ENCODE data around the gene KRTAP10-1. TPM values are rescaled to one million over a fixed set of nuclear protein-coding genes. Genes with fewer than 3 reads are reported as not detected.

KRTAP10-1 gene
- total and polyA plus RNA-seq, 2 of the 13 experiments (the other 11 are each of a cell fraction or from before 2014, with no cell fraction given): not detected

DNA sequence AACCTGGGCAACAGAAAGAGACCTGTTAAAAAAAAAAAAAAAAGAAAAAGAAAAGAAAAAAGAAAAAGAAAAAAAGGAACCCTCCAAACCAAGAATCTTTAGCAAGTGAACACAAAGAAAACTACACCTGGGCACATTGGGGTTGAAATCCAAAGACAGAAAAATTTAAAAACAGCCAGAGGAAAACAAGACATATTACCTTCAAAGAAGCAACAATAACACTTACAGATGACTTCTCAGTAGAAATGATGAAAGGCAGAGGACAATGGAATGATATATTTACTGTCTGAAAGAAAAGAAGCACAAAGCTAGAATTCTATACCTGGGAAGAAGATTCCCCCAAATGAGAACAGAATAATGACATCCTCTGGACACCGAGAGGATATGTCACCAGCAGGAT is 2.7 kb upstream of the KRTAP10-1 start:
- Histone ChIP-seq H3K9ac (ENCODE audit: insufficient read depth, low read depth, low read length) (no peak overlapping the region), H3K79me2 (ENCODE audit: insufficient read depth, low read length) (no peaks in the 10 kb centered on the region), H2AFZ (ENCODE audit: low read length) (no peak overlapping the region), H4K20me1 (ENCODE audit: insufficient read depth, low read length) (no peaks in the 10 kb centered on the region), H3K4me2 (ENCODE audit: low read depth, low read length) (no peak overlapping the region), H3K36me3 (replicated peaks in 1 of 2; ENCODE audit: control insufficient read depth in 1 of 2, insufficient read depth in 2 of 2, low read length in 2 of 2) (no peaks in the 10 kb centered on the region), H3K27me3 (ENCODE audit: control insufficient read depth in 1 of 2, insufficient read depth in 2 of 2, low read length in 2 of 2) (no peaks in the 10 kb centered on the region; a peak in 2 of 5 replicates), H3K9me3 (ENCODE audit: low read length) (peaks cover 17% of the 10 kb centered on the region; the same call in 1 of the 2 replicates), H3K4me1 (ENCODE audit: insufficient read depth, low read length) (no peaks in the 10 kb centered on the region), H3K4me3 (replicated peaks in 1 of 3; ENCODE audit: insufficient read depth in 1 of 3, low read depth in 2 of 3, low read length in 3 of 3) (no peak overlapping the region), H3K27ac (ENCODE audit: extremely low read length, insufficient read depth, low read length) (no peak overlapping the region)
- intact Hi-C loops (cut with micrococcal nuclease; ENCODE audit: unreplicated experiment): no loop called here
- BruUV-seq (replicated peaks): no TSS peak
- ATAC-seq (no peak), DNase-seq (ENCODE audit: low spot score) (no peak), FAIRE-seq (no peak)
- in situ Hi-C loops (cut with HindIII; ENCODE audit: extremely low pct_ligation_motif_present, low pct_unique_long_range_greater_than_20kb): no loop called here
- ChIA-PET CTCF (ENCODE audit: low intra/inter-chr PET ratio, low total read pairs) (no interaction called here), POLR2A (no interaction called here)
- TF ChIP-seq ZNF317 (CRISPR knock-in tag; IDR thresholded peaks at IDR 0.05): peak; percentile 98
- TF ChIP-seq, protein P1, sequence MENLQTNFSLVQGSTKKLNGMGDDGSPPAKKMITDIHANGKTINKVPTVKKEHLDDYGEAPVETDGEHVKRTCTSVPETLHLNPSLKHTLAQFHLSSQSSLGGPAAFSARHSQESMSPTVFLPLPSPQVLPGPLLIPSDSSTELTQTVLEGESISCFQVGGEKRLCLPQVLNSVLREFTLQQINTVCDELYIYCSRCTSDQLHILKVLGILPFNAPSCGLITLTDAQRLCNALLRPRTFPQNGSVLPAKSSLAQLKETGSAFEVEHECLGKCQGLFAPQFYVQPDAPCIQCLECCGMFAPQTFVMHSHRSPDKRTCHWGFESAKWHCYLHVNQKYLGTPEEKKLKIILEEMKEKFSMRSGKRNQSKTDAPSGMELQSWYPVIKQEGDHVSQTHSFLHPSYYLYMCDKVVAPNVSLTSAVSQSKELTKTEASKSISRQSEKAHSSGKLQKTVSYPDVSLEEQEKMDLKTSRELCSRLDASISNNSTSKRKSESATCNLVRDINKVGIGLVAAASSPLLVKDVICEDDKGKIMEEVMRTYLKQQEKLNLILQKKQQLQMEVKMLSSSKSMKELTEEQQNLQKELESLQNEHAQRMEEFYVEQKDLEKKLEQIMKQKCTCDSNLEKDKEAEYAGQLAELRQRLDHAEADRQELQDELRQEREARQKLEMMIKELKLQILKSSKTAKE (CRISPR knock-in tag; IDR thresholded peaks at IDR 0.05; ENCODE audit: borderline replicate concordance): no peak
- TF ChIP-seq, protein P2, sequence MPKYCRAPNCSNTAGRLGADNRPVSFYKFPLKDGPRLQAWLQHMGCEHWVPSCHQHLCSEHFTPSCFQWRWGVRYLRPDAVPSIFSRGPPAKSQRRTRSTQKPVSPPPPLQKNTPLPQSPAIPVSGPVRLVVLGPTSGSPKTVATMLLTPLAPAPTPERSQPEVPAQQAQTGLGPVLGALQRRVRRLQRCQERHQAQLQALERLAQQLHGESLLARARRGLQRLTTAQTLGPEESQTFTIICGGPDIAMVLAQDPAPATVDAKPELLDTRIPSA (CRISPR knock-in tag; IDR thresholded peaks at IDR 0.05; ENCODE audit: borderline replicate concordance): no peak
- 3% methylated on average over 1 of the region's 1 CpG for whole genome bisulfite sequencing (ENCODE audit: low lambda C conversion rate)

DNA sequence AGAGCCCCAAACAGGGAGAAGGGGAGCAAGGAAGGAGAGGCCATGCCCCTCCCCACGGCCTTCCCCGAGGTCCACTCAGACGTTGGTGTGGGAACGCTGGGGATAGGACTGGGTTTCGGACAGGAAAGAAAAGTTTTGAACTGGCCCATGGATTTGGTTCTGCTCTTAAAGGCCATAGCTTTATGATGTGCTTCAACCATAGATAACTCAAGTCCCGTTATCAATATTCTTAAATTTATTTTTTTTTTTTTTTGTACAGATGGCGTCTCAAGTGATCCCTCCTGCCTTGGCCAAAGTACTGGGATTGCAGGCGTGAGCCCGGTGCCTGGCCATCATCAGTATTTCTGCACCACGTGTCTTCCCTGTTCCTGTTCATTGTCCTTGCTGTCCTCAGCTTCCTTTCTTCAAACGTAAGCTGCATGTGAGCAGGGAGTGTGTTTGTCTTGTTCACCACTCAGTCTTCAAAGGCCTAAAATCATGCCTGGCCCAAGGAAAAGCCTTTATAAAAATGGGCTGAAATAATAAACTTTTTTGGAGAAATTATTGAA is 820 bp upstream of the KRTAP10-1 start:
- intact Hi-C loops (cut with micrococcal nuclease; ENCODE audit: unreplicated experiment): no loop called here
- no peak for FAIRE-seq
- CTCF ChIA-PET (ENCODE audit: low intra/inter-chr PET ratio, low total read pairs): no interaction called here
- TF ChIP-seq, protein P3, sequence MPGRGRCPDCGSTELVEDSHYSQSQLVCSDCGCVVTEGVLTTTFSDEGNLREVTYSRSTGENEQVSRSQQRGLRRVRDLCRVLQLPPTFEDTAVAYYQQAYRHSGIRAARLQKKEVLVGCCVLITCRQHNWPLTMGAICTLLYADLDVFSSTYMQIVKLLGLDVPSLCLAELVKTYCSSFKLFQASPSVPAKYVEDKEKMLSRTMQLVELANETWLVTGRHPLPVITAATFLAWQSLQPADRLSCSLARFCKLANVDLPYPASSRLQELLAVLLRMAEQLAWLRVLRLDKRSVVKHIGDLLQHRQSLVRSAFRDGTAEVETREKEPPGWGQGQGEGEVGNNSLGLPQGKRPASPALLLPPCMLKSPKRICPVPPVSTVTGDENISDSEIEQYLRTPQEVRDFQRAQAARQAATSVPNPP (CRISPR knock-in tag; IDR thresholded peaks at IDR 0.05): no peak
- TF ChIP-seq ZNF782 (CRISPR knock-in tag; IDR thresholded peaks at IDR 0.05; ENCODE audit: borderline replicate concordance): no peak
- TF ChIP-seq, protein P4, sequence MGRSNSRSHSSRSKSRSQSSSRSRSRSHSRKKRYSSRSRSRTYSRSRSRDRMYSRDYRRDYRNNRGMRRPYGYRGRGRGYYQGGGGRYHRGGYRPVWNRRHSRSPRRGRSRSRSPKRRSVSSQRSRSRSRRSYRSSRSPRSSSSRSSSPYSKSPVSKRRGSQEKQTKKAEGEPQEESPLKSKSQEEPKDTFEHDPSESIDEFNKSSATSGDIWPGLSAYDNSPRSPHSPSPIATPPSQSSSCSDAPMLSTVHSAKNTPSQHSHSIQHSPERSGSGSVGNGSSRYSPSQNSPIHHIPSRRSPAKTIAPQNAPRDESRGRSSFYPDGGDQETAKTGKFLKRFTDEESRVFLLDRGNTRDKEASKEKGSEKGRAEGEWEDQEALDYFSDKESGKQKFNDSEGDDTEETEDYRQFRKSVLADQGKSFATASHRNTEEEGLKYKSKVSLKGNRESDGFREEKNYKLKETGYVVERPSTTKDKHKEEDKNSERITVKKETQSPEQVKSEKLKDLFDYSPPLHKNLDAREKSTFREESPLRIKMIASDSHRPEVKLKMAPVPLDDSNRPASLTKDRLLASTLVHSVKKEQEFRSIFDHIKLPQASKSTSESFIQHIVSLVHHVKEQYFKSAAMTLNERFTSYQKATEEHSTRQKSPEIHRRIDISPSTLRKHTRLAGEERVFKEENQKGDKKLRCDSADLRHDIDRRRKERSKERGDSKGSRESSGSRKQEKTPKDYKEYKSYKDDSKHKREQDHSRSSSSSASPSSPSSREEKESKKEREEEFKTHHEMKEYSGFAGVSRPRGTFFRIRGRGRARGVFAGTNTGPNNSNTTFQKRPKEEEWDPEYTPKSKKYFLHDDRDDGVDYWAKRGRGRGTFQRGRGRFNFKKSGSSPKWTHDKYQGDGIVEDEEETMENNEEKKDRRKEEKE (IDR thresholded peaks at IDR 0.05): no peak
- TF ChIP-seq, protein P5, sequence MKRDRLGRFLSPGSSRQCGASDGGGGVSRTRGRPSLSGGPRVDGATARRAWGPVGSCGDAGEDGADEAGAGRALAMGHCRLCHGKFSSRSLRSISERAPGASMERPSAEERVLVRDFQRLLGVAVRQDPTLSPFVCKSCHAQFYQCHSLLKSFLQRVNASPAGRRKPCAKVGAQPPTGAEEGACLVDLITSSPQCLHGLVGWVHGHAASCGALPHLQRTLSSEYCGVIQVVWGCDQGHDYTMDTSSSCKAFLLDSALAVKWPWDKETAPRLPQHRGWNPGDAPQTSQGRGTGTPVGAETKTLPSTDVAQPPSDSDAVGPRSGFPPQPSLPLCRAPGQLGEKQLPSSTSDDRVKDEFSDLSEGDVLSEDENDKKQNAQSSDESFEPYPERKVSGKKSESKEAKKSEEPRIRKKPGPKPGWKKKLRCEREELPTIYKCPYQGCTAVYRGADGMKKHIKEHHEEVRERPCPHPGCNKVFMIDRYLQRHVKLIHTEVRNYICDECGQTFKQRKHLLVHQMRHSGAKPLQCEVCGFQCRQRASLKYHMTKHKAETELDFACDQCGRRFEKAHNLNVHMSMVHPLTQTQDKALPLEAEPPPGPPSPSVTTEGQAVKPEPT (CRISPR knock-in tag; IDR thresholded peaks at IDR 0.05; ENCODE audit: low read depth): no peak

More for the DNA sequence above, 820 bp upstream of the KRTAP10-1 start:
- H3K9ac ChIP-seq (ENCODE audit: insufficient read depth, low read depth, low read length): no peak overlapping the region
- H3K9me3 ChIP-seq (ENCODE audit: low read length): peaks cover 17% of the 10 kb centered on the region; the same call in 1 of the 2 replicates
- in situ Hi-C loops (cut with HindIII; ENCODE audit: extremely low pct_ligation_motif_present, low pct_unique_long_range_greater_than_20kb): no loop called here
- no peak overlapping the region for H3K4me3 ChIP-seq (replicated peaks in 1 of 3; ENCODE audit: insufficient read depth in 1 of 3, low read depth in 2 of 3, low read length in 3 of 3)
- POLR2A ChIA-PET: no interaction called here
- H3K27me3 ChIP-seq (ENCODE audit: control insufficient read depth in 1 of 2, insufficient read depth in 2 of 2, low read length in 2 of 2): no peaks in the 10 kb centered on the region; a peak in 2 of 5 replicates
- ATAC-seq: no peak
- no peak overlapping the region for H2AFZ ChIP-seq (ENCODE audit: low read length)
- no peaks in the 10 kb centered on the region for H3K79me2 ChIP-seq (ENCODE audit: insufficient read depth, low read length)
- no peaks in the 10 kb centered on the region for H3K4me1 ChIP-seq (ENCODE audit: insufficient read depth, low read length)
- no peaks in the 10 kb centered on the region for H3K36me3 ChIP-seq (replicated peaks in 1 of 2; ENCODE audit: control insufficient read depth in 1 of 2, insufficient read depth in 2 of 2, low read length in 2 of 2)
- 35% methylated on average over 11 of the region's 11 CpGs for WGBS (ENCODE audit: low lambda C conversion rate)
- DNase-seq (ENCODE audit: low spot score): no peak
- BruUV-seq (replicated peaks): no TSS peak
- no peak overlapping the region for H3K4me2 ChIP-seq (ENCODE audit: low read depth, low read length)
- H3K27ac ChIP-seq (ENCODE audit: extremely low read length, insufficient read depth, low read length): no peak overlapping the region
- H4K20me1 ChIP-seq (ENCODE audit: insufficient read depth, low read length): no peaks in the 10 kb centered on the region

Data from HepG2 (cell line).